DND-41 (cell line): ENCODE data around the gene STK32C.

Experiments used
- CTCF ChIP-seq: IDR thresholded peaks from 2 replicates; pipeline ENCODE4 v1.5.1; 2012; ENCODE audit warnings: borderline replicate concordance, low read length, moderate library complexity, mild to moderate bottlenecking; ENCODE audit not compliant: poor library complexity, severe bottlenecking; ENCODE audit errors: extremely low read depth
- EZH2 ChIP-seq: IDR thresholded peaks from 3 replicates; pipeline ENCODE4 v1.6.1; 2012; ENCODE audit warnings: borderline replicate concordance, low read depth, mild to moderate bottlenecking, moderate library complexity, low read length, inconsistent platforms; ENCODE audit not compliant: severe bottlenecking

- no peak for TF ChIP-seq CTCF
- TF ChIP-seq EZH2, result no peak
Observed at GRCh38 chr10:132283604-132284382, 24.0 kb downstream of the STK32C start.
